AG04449 (cell line): ENCODE data around the gene DGKD.

Experiments
- CTCF ChIA-PET: fragments of 350-600 bp; formaldehyde crosslinking; extraction: SDS; loops from one replicate; lab custom pipeline; 2021; ENCODE audit warnings: antibody characterized with exemption; lab: Yijun Ruan, JAX
- POLR2A ChIA-PET: fragments of 400-600, 350-600 bp; formaldehyde crosslinking; extraction: SDS; loops from one replicate; lab custom pipeline; 2020; ENCODE audit warnings: antibody characterized with exemption, inconsistent platforms; lab: Yijun Ruan, JAX
- DNase-seq: peaks from one replicate; pipeline ENCODE4 v3.0.0-alpha.2; 2010; ENCODE audit warnings: low read depth, low spot score
- H3K4me3 ChIP-seq: 2 replicates; pipeline ENCODE4 v1.5.1; 2011; ENCODE audit warnings: low read depth, mild to moderate bottlenecking, control low read depth, low read length
- CTCF ChIP-seq: IDR thresholded peaks from one replicate; pipeline ENCODE4 v1.5.1; 2011; ENCODE audit warnings: mild to moderate bottlenecking, moderate library complexity, low read length, control low read depth, inconsistent platforms; ENCODE audit not compliant: insufficient read depth; ENCODE audit errors: missing control alignments

DGKD gene

GRCh38 chr2:233422649-233423551 lies 68.6 kb downstream of the DGKD start:
- TF ChIP-seq CTCF, result no peak
- ChIA-PET CTCF (interaction anchor here (1.4 to 1.5 kb wide), 2 partner anchors 22 to 25 kb away, joined by 3 to 5 read pairs; no protein-coding TSS in a partner anchor), POLR2A (no interaction called here)
- DNase-seq, result no peak
- H3K4me3 ChIP-seq, result no peak overlapping the region

- ChIA-PET POLR2A (no interaction called here), CTCF (interaction anchor here (1.5 kb wide), 1 partner anchor 24 kb away, joined by 3 read pairs; no protein-coding TSS in a partner anchor)
- H3K4me3 ChIP-seq, result no peak overlapping the region
- DNase-seq, result no peak
- no peak for TF ChIP-seq CTCF
These were observed 69.2 kb downstream of the DGKD start for GRCh38 chr2:233423552-233423860.

GRCh38 chr2:233424154-233424951 lies 70.1 kb downstream of the DGKD start:
- ChIA-PET POLR2A (no interaction called here), CTCF (interaction anchor here (1.0 kb wide), 1 partner anchor 19 kb away, joined by 4 read pairs; no protein-coding TSS in a partner anchor)
- no peak overlapping the region for H3K4me3 ChIP-seq
- DNase-seq, result no peak
- no peak for TF ChIP-seq CTCF

- ChIA-PET CTCF (interaction anchor here (0.7 to 3.6 kb wide), 5 partner anchors 9 to 73 kb away, joined by 3 to 11 read pairs (median 3); partner anchors contain the start of gene DGKD), POLR2A (no interaction called here)
- DNase-seq, result peak; percentile 71
- no peak overlapping the region for H3K4me3 ChIP-seq
- no peak for TF ChIP-seq CTCF
These were observed 72.5 kb downstream of the DGKD start for GRCh38 chr2:233426619-233427342.

GRCh38 chr2:233428008-233428407 lies 73.7 kb downstream of the DGKD start:
- DNase-seq, result no peak
- ChIA-PET CTCF (interaction anchor here (0.7 to 3.6 kb wide), 3 partner anchors 15 to 74 kb away, joined by 3 to 11 read pairs (median 5); partner anchors contain the start of gene DGKD), POLR2A (no interaction called here)
- H3K4me3 ChIP-seq, result no peak overlapping the region
- no peak for TF ChIP-seq CTCF
